ENCODE data around the gene EEF2K. TPM values are rescaled to one million over a fixed set of nuclear protein-coding genes. Genes with fewer than 3 reads are reported as not detected.

The EEF2K gene
- total and polyA plus RNA-seq, 2 of the 13 experiments (the other 11 are each of a cell fraction or from before 2014, with no cell fraction given) = 22.0 to 23.8 TPM

DNA sequence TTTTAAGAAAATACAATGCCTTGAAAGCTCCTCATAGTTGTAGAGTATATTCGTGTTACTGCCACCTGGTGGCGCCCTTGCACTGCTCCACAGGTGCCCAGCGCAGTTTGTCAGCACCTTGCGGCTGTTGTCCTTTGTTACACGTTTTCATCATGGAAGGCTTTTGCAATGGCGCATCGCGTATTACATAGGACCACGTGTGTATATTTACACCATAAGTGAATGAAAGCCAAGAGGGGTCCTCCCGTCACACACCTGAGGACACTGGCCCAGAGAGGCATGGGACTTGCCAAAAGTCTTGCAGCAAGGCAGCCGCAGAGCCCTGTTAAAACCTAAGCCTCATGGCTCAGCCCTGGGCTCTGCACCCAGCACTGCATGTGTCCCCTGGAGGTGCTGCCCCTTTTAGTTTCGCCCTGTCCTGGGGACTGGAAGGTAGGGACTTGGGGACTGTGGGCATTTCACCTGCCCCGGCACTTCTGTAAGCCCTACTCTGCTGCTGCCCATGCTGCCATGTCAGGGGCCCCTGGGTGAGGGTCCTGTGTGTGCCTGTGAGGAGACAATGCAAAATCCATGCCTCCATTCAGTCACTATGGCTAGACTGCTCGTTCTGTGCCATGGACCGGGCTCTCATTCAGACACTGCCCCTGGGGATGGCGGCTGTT, 115.4 kb downstream of the EEF2K start (continued):
- peak; percentile 40; the same call in 1 of the 2 replicates for TF ChIP-seq MZF1 (CRISPR knock-in tag; IDR thresholded peaks at IDR 0.05; ENCODE audit: borderline replicate concordance)
- TF ChIP-seq SRSF1 (optimal IDR thresholded peaks at IDR 0.05; ENCODE audit: low read depth, low read length) = peak; percentile 61
- TF ChIP-seq EHMT2 (IDR thresholded peaks at IDR 0.05; ENCODE audit: borderline replicate concordance, low read depth, low read length) = no peak
- TF ChIP-seq SAP130 (CRISPR knock-in tag; IDR thresholded peaks at IDR 0.05; ENCODE audit: low read depth) = peak; percentile 40; the same call in 1 of the 2 replicates
- 0 out of 2 replicates have a peak, but pooled peaks have one; percentile 18 for TF ChIP-seq MEIS2 (CRISPR knock-in tag; IDR thresholded peaks at IDR 0.05)
- TF ChIP-seq ZNF343 (CRISPR knock-in tag; IDR thresholded peaks at IDR 0.05) = no peak
- TF ChIP-seq, protein P1, sequence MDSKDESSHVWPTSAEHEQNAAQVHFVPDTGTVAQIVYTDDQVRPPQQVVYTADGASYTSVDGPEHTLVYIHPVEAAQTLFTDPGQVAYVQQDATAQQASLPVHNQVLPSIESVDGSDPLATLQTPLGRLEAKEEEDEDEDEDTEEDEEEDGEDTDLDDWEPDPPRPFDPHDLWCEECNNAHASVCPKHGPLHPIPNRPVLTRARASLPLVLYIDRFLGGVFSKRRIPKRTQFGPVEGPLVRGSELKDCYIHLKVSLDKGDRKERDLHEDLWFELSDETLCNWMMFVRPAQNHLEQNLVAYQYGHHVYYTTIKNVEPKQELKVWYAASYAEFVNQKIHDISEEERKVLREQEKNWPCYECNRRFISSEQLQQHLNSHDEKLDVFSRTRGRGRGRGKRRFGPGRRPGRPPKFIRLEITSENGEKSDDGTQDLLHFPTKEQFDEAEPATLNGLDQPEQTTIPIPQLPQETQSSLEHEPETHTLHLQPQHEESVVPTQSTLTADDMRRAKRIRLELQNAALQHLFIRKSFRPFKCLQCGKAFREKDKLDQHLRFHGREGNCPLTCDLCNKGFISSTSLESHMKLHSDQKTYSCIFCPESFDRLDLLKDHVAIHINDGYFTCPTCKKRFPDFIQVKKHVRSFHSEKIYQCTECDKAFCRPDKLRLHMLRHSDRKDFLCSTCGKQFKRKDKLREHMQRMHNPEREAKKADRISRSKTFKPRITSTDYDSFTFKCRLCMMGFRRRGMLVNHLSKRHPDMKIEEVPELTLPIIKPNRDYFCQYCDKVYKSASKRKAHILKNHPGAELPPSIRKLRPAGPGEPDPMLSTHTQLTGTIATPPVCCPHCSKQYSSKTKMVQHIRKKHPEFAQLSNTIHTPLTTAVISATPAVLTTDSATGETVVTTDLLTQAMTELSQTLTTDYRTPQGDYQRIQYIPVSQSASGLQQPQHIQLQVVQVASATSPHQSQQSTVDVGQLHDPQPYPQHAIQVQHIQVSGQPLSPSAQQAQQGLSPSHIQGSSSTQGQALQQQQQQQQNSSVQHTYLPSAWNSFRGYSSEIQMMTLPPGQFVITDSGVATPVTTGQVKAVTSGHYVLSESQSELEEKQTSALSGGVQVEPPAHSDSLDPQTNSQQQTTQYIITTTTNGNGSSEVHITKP (CRISPR knock-in tag; IDR thresholded peaks at IDR 0.05; ENCODE audit: low read depth) = no peak
- TF ChIP-seq, protein P2, sequence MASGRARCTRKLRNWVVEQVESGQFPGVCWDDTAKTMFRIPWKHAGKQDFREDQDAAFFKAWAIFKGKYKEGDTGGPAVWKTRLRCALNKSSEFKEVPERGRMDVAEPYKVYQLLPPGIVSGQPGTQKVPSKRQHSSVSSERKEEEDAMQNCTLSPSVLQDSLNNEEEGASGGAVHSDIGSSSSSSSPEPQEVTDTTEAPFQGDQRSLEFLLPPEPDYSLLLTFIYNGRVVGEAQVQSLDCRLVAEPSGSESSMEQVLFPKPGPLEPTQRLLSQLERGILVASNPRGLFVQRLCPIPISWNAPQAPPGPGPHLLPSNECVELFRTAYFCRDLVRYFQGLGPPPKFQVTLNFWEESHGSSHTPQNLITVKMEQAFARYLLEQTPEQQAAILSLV (CRISPR knock-in tag; IDR thresholded peaks at IDR 0.05; ENCODE audit: borderline replicate concordance) = peak; percentile 49; the same call in 1 of the 2 replicates
- TF ChIP-seq KDM3A (CRISPR knock-in tag; IDR thresholded peaks at IDR 0.05; ENCODE audit: low read depth) = peak; percentile 48; the same call in 1 of the 2 replicates
- TF ChIP-seq, protein P3, sequence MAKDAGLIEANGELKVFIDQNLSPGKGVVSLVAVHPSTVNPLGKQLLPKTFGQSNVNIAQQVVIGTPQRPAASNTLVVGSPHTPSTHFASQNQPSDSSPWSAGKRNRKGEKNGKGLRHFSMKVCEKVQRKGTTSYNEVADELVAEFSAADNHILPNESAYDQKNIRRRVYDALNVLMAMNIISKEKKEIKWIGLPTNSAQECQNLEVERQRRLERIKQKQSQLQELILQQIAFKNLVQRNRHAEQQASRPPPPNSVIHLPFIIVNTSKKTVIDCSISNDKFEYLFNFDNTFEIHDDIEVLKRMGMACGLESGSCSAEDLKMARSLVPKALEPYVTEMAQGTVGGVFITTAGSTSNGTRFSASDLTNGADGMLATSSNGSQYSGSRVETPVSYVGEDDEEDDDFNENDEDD (CRISPR knock-in tag; IDR thresholded peaks at IDR 0.05; ENCODE audit: borderline replicate concordance) = no peak
- TF ChIP-seq, protein P4, sequence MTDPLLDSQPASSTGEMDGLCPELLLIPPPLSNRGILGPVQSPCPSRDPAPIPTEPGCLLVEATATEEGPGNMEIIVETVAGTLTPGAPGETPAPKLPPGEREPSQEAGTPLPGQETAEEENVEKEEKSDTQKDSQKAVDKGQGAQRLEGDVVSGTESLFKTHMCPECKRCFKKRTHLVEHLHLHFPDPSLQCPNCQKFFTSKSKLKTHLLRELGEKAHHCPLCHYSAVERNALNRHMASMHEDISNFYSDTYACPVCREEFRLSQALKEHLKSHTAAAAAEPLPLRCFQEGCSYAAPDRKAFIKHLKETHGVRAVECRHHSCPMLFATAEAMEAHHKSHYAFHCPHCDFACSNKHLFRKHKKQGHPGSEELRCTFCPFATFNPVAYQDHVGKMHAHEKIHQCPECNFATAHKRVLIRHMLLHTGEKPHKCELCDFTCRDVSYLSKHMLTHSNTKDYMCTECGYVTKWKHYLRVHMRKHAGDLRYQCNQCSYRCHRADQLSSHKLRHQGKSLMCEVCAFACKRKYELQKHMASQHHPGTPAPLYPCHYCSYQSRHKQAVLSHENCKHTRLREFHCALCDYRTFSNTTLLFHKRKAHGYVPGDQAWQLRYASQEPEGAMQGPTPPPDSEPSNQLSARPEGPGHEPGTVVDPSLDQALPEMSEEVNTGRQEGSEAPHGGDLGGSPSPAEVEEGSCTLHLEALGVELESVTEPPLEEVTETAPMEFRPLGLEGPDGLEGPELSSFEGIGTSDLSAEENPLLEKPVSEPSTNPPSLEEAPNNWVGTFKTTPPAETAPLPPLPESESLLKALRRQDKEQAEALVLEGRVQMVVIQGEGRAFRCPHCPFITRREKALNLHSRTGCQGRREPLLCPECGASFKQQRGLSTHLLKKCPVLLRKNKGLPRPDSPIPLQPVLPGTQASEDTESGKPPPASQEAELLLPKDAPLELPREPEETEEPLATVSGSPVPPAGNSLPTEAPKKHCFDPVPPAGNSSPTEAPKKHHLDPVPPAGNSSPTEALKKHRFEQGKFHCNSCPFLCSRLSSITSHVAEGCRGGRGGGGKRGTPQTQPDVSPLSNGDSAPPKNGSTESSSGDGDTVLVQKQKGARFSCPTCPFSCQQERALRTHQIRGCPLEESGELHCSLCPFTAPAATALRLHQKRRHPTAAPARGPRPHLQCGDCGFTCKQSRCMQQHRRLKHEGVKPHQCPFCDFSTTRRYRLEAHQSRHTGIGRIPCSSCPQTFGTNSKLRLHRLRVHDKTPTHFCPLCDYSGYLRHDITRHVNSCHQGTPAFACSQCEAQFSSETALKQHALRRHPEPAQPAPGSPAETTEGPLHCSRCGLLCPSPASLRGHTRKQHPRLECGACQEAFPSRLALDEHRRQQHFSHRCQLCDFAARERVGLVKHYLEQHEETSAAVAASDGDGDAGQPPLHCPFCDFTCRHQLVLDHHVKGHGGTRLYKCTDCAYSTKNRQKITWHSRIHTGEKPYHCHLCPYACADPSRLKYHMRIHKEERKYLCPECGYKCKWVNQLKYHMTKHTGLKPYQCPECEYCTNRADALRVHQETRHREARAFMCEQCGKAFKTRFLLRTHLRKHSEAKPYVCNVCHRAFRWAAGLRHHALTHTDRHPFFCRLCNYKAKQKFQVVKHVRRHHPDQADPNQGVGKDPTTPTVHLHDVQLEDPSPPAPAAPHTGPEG (CRISPR knock-in tag; IDR thresholded peaks at IDR 0.05) = no peak
- 0 out of 2 replicates have a peak, but pooled peaks have one; percentile 36 for TF ChIP-seq ZMAT3 (CRISPR knock-in tag; conservative IDR thresholded peaks at IDR 0.05)
- 0 out of 2 replicates have a peak, but pooled peaks have one; percentile 24 for TF ChIP-seq ZBTB20 (CRISPR knock-in tag; IDR thresholded peaks at IDR 0.05; ENCODE audit: borderline replicate concordance, low read depth)
- TF ChIP-seq KLF11 (CRISPR knock-in tag; IDR thresholded peaks at IDR 0.05) = no peak
- TF ChIP-seq ZNF224 (CRISPR knock-in tag; IDR thresholded peaks at IDR 0.05) = peak; percentile 75; the same call in 1 of the 2 replicates
- no peak for TF ChIP-seq ZNF792 (CRISPR knock-in tag; IDR thresholded peaks at IDR 0.05)
- TF ChIP-seq CEBPG (CRISPR knock-in tag; IDR thresholded peaks at IDR 0.05) = peak; percentile 22; the same call in 1 of the 2 replicates

Measured in HepG2 (cell line).